HG03108 (cell line): ENCODE measurements around the gene OR51B5.
"Not testable (repeated sequence)": the region's sequence is repeated elsewhere in the genome, so short reads cannot be mapped to it uniquely, and the experiment has no call there.

ENCODE experiments used
- ATAC-seq: cut with Tn5 transposase; IDR thresholded peaks from one replicate; pipeline ENCODE4 v1.9.1; 2021; ENCODE audit warnings: moderate library complexity; ENCODE audit not compliant: unreplicated experiment

OR51B5 gene

DNA sequence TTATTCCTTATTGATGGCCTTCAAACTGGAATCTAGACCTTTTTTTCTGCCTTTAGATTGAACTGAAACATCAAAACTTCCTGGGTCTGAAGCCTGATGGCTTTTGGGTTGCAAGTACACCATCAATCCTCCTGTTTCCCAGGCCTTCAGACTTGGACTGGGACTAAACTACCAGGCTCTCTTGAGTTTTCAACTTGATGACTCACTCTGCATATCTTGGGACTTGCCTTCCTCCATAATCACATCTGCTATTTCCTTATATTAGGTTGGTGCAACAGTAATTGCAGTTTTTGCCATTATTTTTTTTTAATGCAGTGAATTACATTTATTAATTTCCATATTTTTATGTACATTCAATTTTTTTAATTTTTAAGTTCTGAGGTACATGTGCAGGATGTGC is 7.0 kb downstream of the OR51B5 start:
- no peak for ATAC-seq

DNA sequence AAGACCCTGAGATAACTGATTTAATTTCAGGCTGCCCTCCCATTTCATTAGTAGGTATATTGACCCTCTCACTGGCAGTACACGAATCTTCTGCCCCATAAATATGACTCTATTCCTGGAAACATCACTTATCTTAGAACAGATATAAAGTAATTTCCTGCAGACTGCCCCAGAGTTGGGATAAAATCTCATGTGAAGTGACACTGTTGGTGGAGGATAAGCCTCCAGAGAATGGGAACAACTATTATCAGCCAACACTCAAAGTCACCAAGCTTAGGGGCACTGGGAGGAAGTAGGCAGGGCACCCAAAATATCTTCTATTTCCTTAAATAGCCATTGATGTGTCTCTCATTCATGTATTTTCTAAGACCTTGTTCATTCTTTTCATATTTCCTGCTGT is 8.2 kb downstream of the OR51B5 start:
- ATAC-seq = no peak

DNA sequence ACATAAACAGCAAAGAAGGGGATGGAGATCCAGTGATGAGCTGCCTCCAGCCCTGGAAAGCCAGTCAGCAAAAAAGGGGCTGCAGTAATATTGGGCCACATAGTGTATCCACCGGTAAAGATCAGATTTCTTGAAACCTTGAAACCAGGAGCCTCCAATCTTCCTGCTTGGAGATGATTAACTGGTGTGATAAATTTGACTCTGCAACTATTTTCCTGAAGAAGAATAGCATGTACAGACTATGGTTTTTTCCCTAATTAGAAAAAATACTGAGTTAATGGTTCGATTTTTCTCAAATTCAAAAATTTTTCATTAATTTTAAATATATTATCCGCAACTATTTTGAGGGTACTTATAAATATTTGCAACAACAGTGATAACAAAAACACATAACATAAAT is 19.1 kb downstream of the OR51B5 start, which contains the start of gene OR51B2:
OR51B2 (minus strand) TSS at position 101 of the 400 bp plus-strand sequence; CDS start at position 101, 0 bp downstream.
- ATAC-seq = no peak

GRCh38 chr11:5317292-5317691 is 26.0 kb downstream of the OR51B5 start:
- no peak for ATAC-seq

DNA sequence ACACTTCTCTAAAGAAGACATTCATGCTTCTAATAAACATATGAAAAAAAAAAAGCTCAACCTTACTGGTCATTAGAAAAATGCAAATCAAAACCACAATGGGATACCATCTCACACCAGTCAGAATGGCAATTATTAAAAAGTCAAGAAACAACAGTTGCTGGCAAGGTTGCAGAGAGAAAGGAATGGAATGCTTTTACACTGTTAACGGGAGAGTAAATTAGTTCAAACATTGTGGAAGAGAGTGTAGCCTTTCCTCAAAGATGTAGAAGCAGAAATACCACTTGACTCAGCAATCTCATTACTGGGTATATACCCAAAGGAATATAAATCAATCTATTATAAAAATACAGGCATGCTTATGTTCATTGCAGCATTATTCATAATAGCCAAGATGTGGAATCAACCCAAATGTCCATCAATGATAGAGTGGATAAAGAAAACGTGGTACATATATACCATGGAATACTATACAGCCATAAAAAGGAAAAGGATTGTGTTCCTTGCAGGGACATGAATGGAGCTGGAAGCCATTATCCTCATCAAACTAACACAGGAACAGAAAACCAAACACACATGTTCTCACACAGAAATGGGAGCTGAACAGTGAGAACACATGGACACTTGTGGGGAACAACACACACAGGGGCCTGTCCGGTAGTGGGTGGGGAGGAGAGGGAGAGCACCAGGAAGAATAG is 29.8 kb downstream of the OR51B5 start:
- ATAC-seq = not testable (repeated sequence)

- ATAC-seq = no peak
These were observed 32.9 kb downstream of the OR51B5 start for GRCh38 chr11:5310423-5310822.

DNA sequence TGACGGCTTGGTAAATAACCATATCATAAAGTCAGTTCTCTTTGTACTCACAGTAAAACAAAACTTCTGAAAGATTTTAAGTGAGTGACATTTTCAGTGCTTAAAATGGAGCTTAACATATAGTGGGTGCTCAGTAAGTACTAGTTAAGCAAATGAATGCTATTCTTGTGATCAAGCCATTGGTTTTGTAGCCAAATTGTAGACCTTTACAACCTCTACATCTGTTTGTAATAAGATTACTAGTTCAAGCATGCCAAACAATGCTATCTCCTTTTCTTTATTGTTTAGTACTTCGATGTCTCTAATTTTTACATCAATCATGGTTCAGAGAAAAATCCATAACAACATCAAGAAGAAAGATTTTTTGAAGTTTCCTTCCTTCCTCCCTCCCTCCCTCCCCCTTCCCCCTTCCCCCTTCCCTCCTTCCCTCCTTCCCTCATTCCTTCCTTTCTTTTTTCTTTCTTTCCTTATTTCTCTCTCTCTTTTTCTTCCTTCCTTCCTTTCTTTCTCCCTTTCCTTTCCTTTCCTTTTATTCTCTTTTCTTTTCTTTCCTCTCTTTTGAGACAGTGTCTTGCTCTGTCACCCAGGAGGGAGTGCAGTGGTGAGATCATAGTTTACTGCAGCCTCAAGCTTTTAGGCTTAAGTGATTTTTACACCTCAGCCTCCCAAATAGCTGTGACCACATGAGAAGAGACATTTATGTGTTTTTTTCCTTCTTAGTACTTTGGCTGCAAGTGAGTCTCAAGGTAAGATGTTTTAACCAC is 35.9 kb downstream of the OR51B5 start:
- ATAC-seq = no peak

GRCh38 chr11:5304046-5304445 is 39.3 kb downstream of the OR51B5 start:
- no peak for ATAC-seq

GRCh38 chr11:5303626-5304025 is 39.7 kb downstream of the OR51B5 start:
- ATAC-seq = no peak

DNA sequence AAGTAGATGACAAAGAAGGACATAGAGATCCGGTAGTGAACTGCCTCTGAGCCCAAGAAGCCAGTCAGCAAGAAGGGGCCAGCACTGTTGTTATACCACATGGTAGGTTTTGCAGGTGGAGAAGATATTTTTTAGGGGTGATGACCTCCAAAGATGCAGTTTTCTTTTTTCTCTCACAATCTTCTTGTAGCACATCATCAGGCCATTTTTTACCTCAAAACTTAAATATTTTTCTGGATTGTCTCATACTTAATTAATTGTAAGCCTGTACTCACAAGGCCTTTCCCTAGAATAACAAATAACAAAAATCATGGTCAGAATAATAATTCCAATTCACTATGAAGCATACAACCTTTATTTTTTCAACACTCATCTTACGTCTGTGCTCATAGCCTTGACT is 41.5 kb downstream of the OR51B5 start, which contains the start of gene OR51B4:
OR51B4 (minus strand) TSS at position 101 of the 400 bp plus-strand sequence; CDS start at position 101, 0 bp downstream.
- ATAC-seq = no peak

- no peak for ATAC-seq
These were observed 43.1 kb downstream of the OR51B5 start for GRCh38 chr11:5300251-5300650.

DNA sequence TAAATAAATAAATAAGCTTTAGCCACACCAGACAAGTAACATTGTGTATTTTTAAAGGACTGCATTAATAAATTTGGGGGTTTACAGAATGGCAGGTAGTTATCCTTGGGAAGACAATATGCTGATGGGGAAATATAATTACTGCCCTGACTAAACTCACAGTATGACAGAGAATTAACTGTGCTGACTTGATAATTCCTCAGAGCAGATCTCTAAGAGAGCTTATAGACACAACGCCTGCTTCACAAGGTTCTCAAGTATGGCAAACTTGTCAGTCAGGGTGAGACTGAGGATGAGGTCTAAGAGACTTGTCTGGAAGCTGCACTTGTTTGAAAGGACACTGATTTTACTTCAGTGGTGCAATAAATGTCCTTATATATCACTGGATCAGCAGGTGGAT is 44.9 kb downstream of the OR51B5 start:
- no peak for ATAC-seq

DNA sequence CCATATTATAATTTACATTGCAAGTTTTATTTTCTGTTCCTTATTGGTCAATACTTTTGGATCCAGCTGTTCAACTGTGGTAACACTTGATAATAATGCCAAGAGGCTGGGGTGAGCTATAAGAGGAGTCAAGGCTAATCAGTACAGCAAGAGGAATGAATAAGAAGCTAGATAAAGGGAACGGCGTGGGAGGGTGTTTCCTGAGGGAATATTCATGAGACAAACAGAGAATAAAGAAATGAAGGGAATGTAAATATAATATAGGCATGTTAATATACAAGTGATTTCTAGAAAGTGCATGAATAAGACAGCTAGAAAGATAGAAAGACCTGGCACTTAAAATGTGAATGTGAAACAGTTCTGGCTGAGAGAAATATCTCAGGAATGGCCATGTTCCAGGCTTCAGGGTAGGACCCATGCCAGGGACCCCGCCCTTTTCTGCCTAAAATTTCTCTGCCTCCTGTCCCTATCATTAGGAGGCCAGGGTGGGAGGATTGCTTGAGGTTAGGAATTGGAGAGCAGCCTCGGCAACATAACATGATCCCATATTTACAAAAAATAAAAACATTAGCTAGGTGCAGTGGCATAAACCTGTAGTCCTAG is 45.5 kb downstream of the OR51B5 start:
- ATAC-seq = no peak

GRCh38 chr11:5294342-5294995 is 48.9 kb downstream of the OR51B5 start:
- ATAC-seq = not testable (repeated sequence)

DNA sequence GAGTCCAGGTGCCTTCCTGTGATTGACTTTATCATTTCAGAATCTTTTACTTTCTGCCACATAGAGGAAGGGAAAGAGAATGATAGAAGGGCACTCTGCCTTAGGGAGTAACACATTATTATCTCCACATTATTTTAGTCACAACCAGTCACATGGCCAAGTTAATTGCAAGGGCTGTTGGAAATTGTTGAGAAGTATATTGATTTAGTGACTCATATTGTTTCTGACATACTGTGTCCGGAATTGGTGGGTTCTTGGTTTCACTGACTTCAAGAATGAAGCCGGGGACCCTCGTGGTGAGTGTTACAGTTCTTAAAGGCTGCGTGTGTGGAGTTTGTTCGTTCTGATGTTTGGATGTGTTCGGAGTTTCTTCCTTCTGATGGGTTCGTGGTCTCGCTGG is 50.3 kb downstream of the OR51B5 start:
- ATAC-seq = no peak
